PC-9 (cell line): ENCODE measurements around the gene CCK. TPM values are rescaled to one million over a fixed set of nuclear protein-coding genes. Genes with fewer than 3 reads are reported as not detected.

ENCODE experiments used
- BruUV-seq: library from RNA; stranded (reverse); fragments of 400-500 nt; replicated peaks from 2 replicates; lab custom pipeline; 2021; lab: Mats Ljungman, UMichigan
- CTCF ChIA-PET: fragments of 300-600 bp; sonication (Branson Sonifier 250); formaldehyde crosslinking; loops from one replicate; lab custom pipeline; 2022; ENCODE audit warnings: antibody characterized with exemption; lab: Charles Lee
- POLR2A ChIA-PET: fragments of 300-600 bp; sonication (Branson Sonifier 250); formaldehyde crosslinking; loops from one replicate; lab custom pipeline; 2022; ENCODE audit warnings: antibody characterized with exemption; ENCODE audit not compliant: unreplicated experiment; lab: Charles Lee
- DNase-seq, 2 experiments: peaks; one replicate each; pipeline versions ENCODE4 v3.0.0 to v3.0.0-alpha.2; 2015 to 2022; ENCODE audit warnings: mixed read lengths in 1 of 2
- H2AFZ ChIP-seq: fragments of 200-600 bp; sonication (generic); 2 replicates; pipeline ENCODE4 v1.8.1; 2017; ENCODE audit warnings: antibody characterized with exemption
- H3F3A ChIP-seq: fragments of 200-600 bp; sonication (generic); 2 replicates; pipeline ENCODE4 v1.8.1; 2017; ENCODE audit warnings: antibody characterized with exemption, mild to moderate bottlenecking, low read depth; ENCODE audit not compliant: insufficient read depth
- H3K27ac ChIP-seq: fragments of 200-600 bp; sonication (generic); 2 replicates; pipeline ENCODE4 v1.6.1; 2016; ENCODE audit warnings: mixed run types
- H3K27me3 ChIP-seq: fragments of 200-600 bp; sonication (generic); 2 replicates; pipeline ENCODE4 v1.6.1; 2016; ENCODE audit warnings: low read depth, mixed run types; ENCODE audit not compliant: insufficient read depth
- H3K36me3 ChIP-seq: fragments of 200-600 bp; sonication (generic); 2 replicates; pipeline ENCODE4 v1.6.1; 2016; ENCODE audit warnings: low read depth, mixed run types
- H3K4me1 ChIP-seq: fragments of 200-600 bp; sonication (generic); replicated peaks from 2 replicates; pipeline ENCODE4 v1.6.1; 2016; ENCODE audit warnings: mixed run types; ENCODE audit not compliant: insufficient read depth
- H3K4me2 ChIP-seq: fragments of 200-600 bp; sonication (generic); 2 replicates; pipeline ENCODE4 v1.6.1; 2017; ENCODE audit warnings: mixed run types
- H3K4me3 ChIP-seq: fragments of 200-600 bp; sonication (generic); 2 replicates; pipeline ENCODE4 v1.6.1; 2016; ENCODE audit warnings: mixed run types
- H3K79me2 ChIP-seq: fragments of 200-600 bp; sonication (generic); 2 replicates; pipeline ENCODE4 v1.6.1; 2017; ENCODE audit warnings: low read depth, mixed run types
- H3K9me2 ChIP-seq: fragments of 200-600 bp; sonication (generic); 2 replicates; pipeline ENCODE4 v1.8.1; 2017; ENCODE audit warnings: mild to moderate bottlenecking; ENCODE audit not compliant: insufficient read depth
- H3K9me3 ChIP-seq: fragments of 200-600 bp; sonication (generic); 2 replicates; pipeline ENCODE4 v1.8.1; 2016; ENCODE audit warnings: low read depth; ENCODE audit not compliant: insufficient read depth
- H4K20me1 ChIP-seq: fragments of 200-600 bp; sonication (generic); 2 replicates; pipeline ENCODE4 v1.8.1; 2017; ENCODE audit not compliant: insufficient read depth
- CTCF ChIP-seq: fragments of 200-600 bp; sonication (generic); conservative IDR thresholded peaks from 2 replicates; pipeline ENCODE4 v1.6.1; 2017; ENCODE audit warnings: mixed run types, antibody characterized with exemption, mild to moderate bottlenecking, moderate library complexity
- EZH2 ChIP-seq: fragments of 200-600 bp; sonication (generic); IDR thresholded peaks from 2 replicates; pipeline ENCODE4 v1.8.0; 2017; ENCODE audit warnings: antibody characterized with exemption, low read depth
- intact Hi-C: fragments of 100-400 bp; cut with micrococcal nuclease; formaldehyde crosslinking; loops from one replicate; pipeline ENCODE4 v1.10.0; 2022; ENCODE audit not compliant: unreplicated experiment
- total RNA-seq: library from RNA; stranded (reverse); gene quantifications from 2 replicates; pipeline ENCODE4 v1.2.3, GENCODE V29; 2021

CCK gene
- total RNA-seq, 1 experiment from 2014 or later = 2.7 TPM

GRCh38 chr3:42273361-42273760 is 7.4 kb upstream of the CCK start:
- peaks cover 4% of the 10 kb centered on the region for H3K27me3 ChIP-seq
- H3F3A ChIP-seq = no peaks in the 10 kb centered on the region
- H3K36me3 ChIP-seq = no peaks in the 10 kb centered on the region
- H3K4me2 ChIP-seq = no peak overlapping the region
- no peak for DNase-seq
- no peaks in the 10 kb centered on the region for H3K9me3 ChIP-seq
- no peaks in the 10 kb centered on the region for H4K20me1 ChIP-seq
- ChIA-PET CTCF (interaction anchor here (0.5 kb wide), 1 partner anchor 564 kb away, joined by 8 read pairs; no protein-coding TSS in a partner anchor), POLR2A (no interaction called here)
- H3K4me1 ChIP-seq = no peaks in the 10 kb centered on the region
- no peak overlapping the region for H3K4me3 ChIP-seq
- TF ChIP-seq CTCF (no peak), EZH2 (no peak)
- no peak overlapping the region for H3K27ac ChIP-seq
- intact Hi-C loops = no loop called here
- no peaks in the 10 kb centered on the region for H3K79me2 ChIP-seq
- H3K9me2 ChIP-seq = no peaks in the 10 kb centered on the region
- BruUV-seq = no TSS peak
- H2AFZ ChIP-seq = no peak overlapping the region

- Histone ChIP-seq H4K20me1 (no peaks in the 10 kb centered on the region), H3K79me2 (no peaks in the 10 kb centered on the region), H3K27me3 (peaks cover 4% of the 10 kb centered on the region), H3K27ac (no peak overlapping the region), H2AFZ (no peak overlapping the region), H3K4me1 (no peaks in the 10 kb centered on the region), H3K4me2 (no peak overlapping the region), H3F3A (no peaks in the 10 kb centered on the region), H3K4me3 (no peak overlapping the region), H3K9me3 (no peaks in the 10 kb centered on the region), H3K9me2 (no peaks in the 10 kb centered on the region), H3K36me3 (no peaks in the 10 kb centered on the region)
- intact Hi-C loops = no loop called here
- DNase-seq = no peak
- ChIA-PET CTCF (no interaction called here), POLR2A (no interaction called here)
- TF ChIP-seq EZH2 = no peak
- no peak for TF ChIP-seq CTCF
- BruUV-seq = no TSS peak
These were observed 5.8 kb upstream of the CCK start for GRCh38 chr3:42271786-42272185.

GRCh38 chr3:42270561-42270960 is 4.6 kb upstream of the CCK start:
- H3K4me2 ChIP-seq = no peak overlapping the region
- H3K9me2 ChIP-seq = no peaks in the 10 kb centered on the region
- no peaks in the 10 kb centered on the region for H3K9me3 ChIP-seq
- H4K20me1 ChIP-seq = no peaks in the 10 kb centered on the region
- no peaks in the 10 kb centered on the region for H3F3A ChIP-seq
- CTCF ChIA-PET = no interaction called here
- no peaks in the 10 kb centered on the region for H3K4me1 ChIP-seq
- intact Hi-C loops = no loop called here
- no TSS peak for BruUV-seq
- no peak overlapping the region for H2AFZ ChIP-seq
- no peak for DNase-seq
- no peak for TF ChIP-seq CTCF
- no peak for TF ChIP-seq EZH2
- peaks cover 4% of the 10 kb centered on the region for H3K27me3 ChIP-seq
- no peaks in the 10 kb centered on the region for H3K36me3 ChIP-seq
- H3K4me3 ChIP-seq = no peak overlapping the region
- POLR2A ChIA-PET = no interaction called here
- H3K27ac ChIP-seq = no peak overlapping the region
- no peaks in the 10 kb centered on the region for H3K79me2 ChIP-seq
